SK-N-SH treated with all-trans-retinoic acid at 6 μM for 48 hours (cell line): ENCODE results near the gene PPP4R1.

ENCODE experiments used
- ATAC-seq: fragments of 200-7000 bp; cut with Tn5 transposase; 3 replicates; pipeline ENCODE4 v1.9.1; 2020; ENCODE audit warnings: mild to moderate bottlenecking, moderate library complexity
- ARNTL ChIP-seq: fragments of 450-650 bp; formaldehyde crosslinking; IDR thresholded peaks from 2 replicates; pipeline ENCODE4 v1.5.0; 2020; ENCODE audit warnings: low read depth, mild to moderate bottlenecking, moderate library complexity, borderline replicate concordance
- BACH2 ChIP-seq: fragments of 250-450 bp; sonication (Bioruptor Pico); IDR thresholded peaks from 2 replicates; pipeline ENCODE4 v1.9.0; 2021; ENCODE audit warnings: mild to moderate bottlenecking, borderline replicate concordance
- CREB5 ChIP-seq: fragments of 250-450 bp; sonication (Bioruptor Pico); IDR thresholded peaks from 2 replicates; pipeline ENCODE4 v1.5.1; 2020; ENCODE audit warnings: low read depth, mild to moderate bottlenecking, moderate library complexity
- CSDC2 ChIP-seq: fragments of 250-450 bp; sonication (Bioruptor Pico); IDR thresholded peaks from 2 replicates; pipeline ENCODE4 v1.5.0; 2020; ENCODE audit warnings: mild to moderate bottlenecking, moderate library complexity
- CSRNP3 ChIP-seq: fragments of 250-450 bp; sonication (Bioruptor Pico); IDR thresholded peaks from 2 replicates; pipeline ENCODE4 v1.5.1; 2021; ENCODE audit warnings: mild to moderate bottlenecking, moderate library complexity
- ESRRG ChIP-seq: fragments of 250-450 bp; sonication (Bioruptor Pico); IDR thresholded peaks from 2 replicates; pipeline ENCODE4 v1.6.1; 2021; ENCODE audit warnings: mild to moderate bottlenecking
- GLIS3 ChIP-seq: fragments of 250-450 bp; sonication (Bioruptor Pico); IDR thresholded peaks from 2 replicates; pipeline ENCODE4 v1.5.0; 2020; ENCODE audit warnings: mild to moderate bottlenecking, moderate library complexity
- ISL1 ChIP-seq: fragments of 250-450 bp; sonication (Bioruptor Pico); IDR thresholded peaks from 2 replicates; pipeline ENCODE4 v2.1.2; 2022; ENCODE audit warnings: mild to moderate bottlenecking, moderate library complexity
- OSR1 ChIP-seq: fragments of 250-450 bp; sonication (Bioruptor Pico); IDR thresholded peaks from 2 replicates; pipeline ENCODE4 v1.8.0; 2022; ENCODE audit warnings: moderate library complexity, mild to moderate bottlenecking, inconsistent platforms
- RARB ChIP-seq: fragments of 250-450 bp; sonication (Bioruptor Pico); IDR thresholded peaks from 2 replicates; pipeline ENCODE4 v1.8.0; 2021; ENCODE audit warnings: mild to moderate bottlenecking, moderate library complexity
- SNAI2 ChIP-seq: fragments of 250-450 bp; sonication (Bioruptor Pico); IDR thresholded peaks from 2 replicates; pipeline ENCODE4 v1.5.0; 2020; ENCODE audit warnings: mild to moderate bottlenecking, moderate library complexity
- TOX ChIP-seq: fragments of 250-450 bp; sonication (Bioruptor Pico); IDR thresholded peaks from 2 replicates; pipeline ENCODE4 v1.8.0; 2021; ENCODE audit warnings: mild to moderate bottlenecking, moderate library complexity, borderline replicate concordance
- ZC3H10 ChIP-seq: fragments of 250-450 bp; sonication (Bioruptor Pico); IDR thresholded peaks from 2 replicates; pipeline ENCODE4 v1.5.1; 2021; ENCODE audit warnings: mild to moderate bottlenecking, moderate library complexity
- ZFP3 ChIP-seq: fragments of 250-450 bp; sonication (Bioruptor Pico); IDR thresholded peaks from 2 replicates; pipeline ENCODE4 v1.5.0; 2020; ENCODE audit warnings: mild to moderate bottlenecking, moderate library complexity
- ZNF70 ChIP-seq: fragments of 450-650 bp; formaldehyde crosslinking; IDR thresholded peaks from 2 replicates; pipeline ENCODE4 v1.5.0; 2020; ENCODE audit warnings: mild to moderate bottlenecking, moderate library complexity
- ZNF8 ChIP-seq: fragments of 450-650 bp; formaldehyde crosslinking; IDR thresholded peaks from 2 replicates; pipeline ENCODE4 v1.5.0; 2020; ENCODE audit warnings: mild to moderate bottlenecking, moderate library complexity
- TF ChIP-seq, protein P1 (sequence below): fragments of 250-450 bp; sonication (Bioruptor Pico); IDR thresholded peaks from 2 replicates; pipeline ENCODE4 v1.8.0; 2021; ENCODE audit warnings: low read depth, mild to moderate bottlenecking, moderate library complexity, borderline replicate concordance
- TF ChIP-seq, protein P2 (sequence below): fragments of 250-450 bp; sonication (Bioruptor Pico); IDR thresholded peaks from 2 replicates; pipeline ENCODE4 v1.5.0; 2020; ENCODE audit warnings: mild to moderate bottlenecking, moderate library complexity
- TF ChIP-seq, protein P3 (sequence below): fragments of 250-450 bp; sonication (Bioruptor Pico); IDR thresholded peaks from 2 replicates; pipeline ENCODE4 v1.8.0; 2020; ENCODE audit warnings: mild to moderate bottlenecking, moderate library complexity, borderline replicate concordance

The PPP4R1 gene

GRCh38 chr18:9526458-9526857 lies 87.9 kb downstream of the PPP4R1 start:
- TF ChIP-seq ESRRG (CRISPR knock-in tag): no peak
- no peak for ATAC-seq

GRCh38 chr18:9522952-9523351 lies 91.4 kb downstream of the PPP4R1 start:
- ATAC-seq: no peak
- TF ChIP-seq BACH2 (CRISPR knock-in tag) (no peak), ARNTL (no peak), TOX (CRISPR knock-in tag) (no peak)
- TF ChIP-seq, protein P1, sequence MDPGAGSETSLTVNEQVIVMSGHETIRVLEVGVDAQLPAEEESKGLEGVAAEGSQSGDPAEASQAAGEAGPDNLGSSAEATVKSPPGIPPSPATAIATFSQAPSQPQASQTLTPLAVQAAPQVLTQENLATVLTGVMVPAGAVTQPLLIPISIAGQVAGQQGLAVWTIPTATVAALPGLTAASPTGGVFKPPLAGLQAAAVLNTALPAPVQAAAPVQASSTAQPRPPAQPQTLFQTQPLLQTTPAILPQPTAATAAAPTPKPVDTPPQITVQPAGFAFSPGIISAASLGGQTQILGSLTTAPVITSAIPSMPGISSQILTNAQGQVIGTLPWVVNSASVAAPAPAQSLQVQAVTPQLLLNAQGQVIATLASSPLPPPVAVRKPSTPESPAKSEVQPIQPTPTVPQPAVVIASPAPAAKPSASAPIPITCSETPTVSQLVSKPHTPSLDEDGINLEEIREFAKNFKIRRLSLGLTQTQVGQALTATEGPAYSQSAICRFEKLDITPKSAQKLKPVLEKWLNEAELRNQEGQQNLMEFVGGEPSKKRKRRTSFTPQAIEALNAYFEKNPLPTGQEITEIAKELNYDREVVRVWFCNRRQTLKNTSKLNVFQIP (CRISPR knock-in tag): no peak

DNA sequence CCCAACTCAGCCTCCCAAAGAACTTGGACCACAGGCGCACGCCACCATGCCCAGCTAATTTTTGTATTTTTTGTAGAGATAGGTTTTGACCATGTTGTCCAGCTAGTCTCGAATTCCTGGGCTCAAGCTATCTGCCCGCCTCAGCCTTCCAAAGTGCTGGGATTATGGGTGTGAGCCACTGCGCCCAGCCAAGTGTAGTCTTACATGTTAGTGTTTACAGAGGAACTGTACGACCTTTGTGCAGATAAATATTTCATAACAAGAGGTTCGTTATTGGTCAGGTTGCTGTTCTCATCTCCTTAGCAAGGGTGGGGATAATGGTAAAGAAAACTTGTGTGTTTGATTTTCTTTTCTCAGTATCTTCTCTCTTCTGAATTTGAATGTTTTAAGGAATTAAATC lies 92.6 kb downstream of the PPP4R1 start:
- ATAC-seq: no peak
- no peak for TF ChIP-seq ZNF8 (CRISPR knock-in tag)
- TF ChIP-seq OSR1 (CRISPR knock-in tag): no peak
- TF ChIP-seq RARB (CRISPR knock-in tag): no peak
- no peak for TF ChIP-seq CREB5 (CRISPR knock-in tag)
- TF ChIP-seq ZC3H10: no peak
- TF ChIP-seq ESRRG (CRISPR knock-in tag): no peak
- no peak for TF ChIP-seq CSRNP3 (CRISPR knock-in tag)
- TF ChIP-seq CSDC2 (CRISPR knock-in tag): no peak
- TF ChIP-seq, protein P2, sequence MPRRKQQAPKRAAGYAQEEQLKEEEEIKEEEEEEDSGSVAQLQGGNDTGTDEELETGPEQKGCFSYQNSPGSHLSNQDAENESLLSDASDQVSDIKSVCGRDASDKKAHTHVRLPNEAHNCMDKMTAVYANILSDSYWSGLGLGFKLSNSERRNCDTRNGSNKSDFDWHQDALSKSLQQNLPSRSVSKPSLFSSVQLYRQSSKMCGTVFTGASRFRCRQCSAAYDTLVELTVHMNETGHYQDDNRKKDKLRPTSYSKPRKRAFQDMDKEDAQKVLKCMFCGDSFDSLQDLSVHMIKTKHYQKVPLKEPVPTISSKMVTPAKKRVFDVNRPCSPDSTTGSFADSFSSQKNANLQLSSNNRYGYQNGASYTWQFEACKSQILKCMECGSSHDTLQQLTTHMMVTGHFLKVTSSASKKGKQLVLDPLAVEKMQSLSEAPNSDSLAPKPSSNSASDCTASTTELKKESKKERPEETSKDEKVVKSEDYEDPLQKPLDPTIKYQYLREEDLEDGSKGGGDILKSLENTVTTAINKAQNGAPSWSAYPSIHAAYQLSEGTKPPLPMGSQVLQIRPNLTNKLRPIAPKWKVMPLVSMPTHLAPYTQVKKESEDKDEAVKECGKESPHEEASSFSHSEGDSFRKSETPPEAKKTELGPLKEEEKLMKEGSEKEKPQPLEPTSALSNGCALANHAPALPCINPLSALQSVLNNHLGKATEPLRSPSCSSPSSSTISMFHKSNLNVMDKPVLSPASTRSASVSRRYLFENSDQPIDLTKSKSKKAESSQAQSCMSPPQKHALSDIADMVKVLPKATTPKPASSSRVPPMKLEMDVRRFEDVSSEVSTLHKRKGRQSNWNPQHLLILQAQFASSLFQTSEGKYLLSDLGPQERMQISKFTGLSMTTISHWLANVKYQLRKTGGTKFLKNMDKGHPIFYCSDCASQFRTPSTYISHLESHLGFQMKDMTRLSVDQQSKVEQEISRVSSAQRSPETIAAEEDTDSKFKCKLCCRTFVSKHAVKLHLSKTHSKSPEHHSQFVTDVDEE (CRISPR knock-in tag): no peak
- TF ChIP-seq ZNF70: no peak
- TF ChIP-seq, all 23 proteins: peak for 0

GRCh38 chr18:9520666-9521065 lies 93.7 kb downstream of the PPP4R1 start:
- TF ChIP-seq ESRRG (CRISPR knock-in tag): no peak
- no peak for TF ChIP-seq ZNF70
- no peak for TF ChIP-seq ZNF8 (CRISPR knock-in tag)
- TF ChIP-seq ISL1 (CRISPR knock-in tag): no peak
- TF ChIP-seq, protein P1 (CRISPR knock-in tag): no peak
- TF ChIP-seq ZC3H10: no peak
- TF ChIP-seq TOX (CRISPR knock-in tag): no peak
- TF ChIP-seq OSR1 (CRISPR knock-in tag): no peak
- TF ChIP-seq ZFP3 (CRISPR knock-in tag): no peak
- TF ChIP-seq, protein P2 (CRISPR knock-in tag): no peak
- no peak for TF ChIP-seq GLIS3 (CRISPR knock-in tag)
- TF ChIP-seq, protein P3, sequence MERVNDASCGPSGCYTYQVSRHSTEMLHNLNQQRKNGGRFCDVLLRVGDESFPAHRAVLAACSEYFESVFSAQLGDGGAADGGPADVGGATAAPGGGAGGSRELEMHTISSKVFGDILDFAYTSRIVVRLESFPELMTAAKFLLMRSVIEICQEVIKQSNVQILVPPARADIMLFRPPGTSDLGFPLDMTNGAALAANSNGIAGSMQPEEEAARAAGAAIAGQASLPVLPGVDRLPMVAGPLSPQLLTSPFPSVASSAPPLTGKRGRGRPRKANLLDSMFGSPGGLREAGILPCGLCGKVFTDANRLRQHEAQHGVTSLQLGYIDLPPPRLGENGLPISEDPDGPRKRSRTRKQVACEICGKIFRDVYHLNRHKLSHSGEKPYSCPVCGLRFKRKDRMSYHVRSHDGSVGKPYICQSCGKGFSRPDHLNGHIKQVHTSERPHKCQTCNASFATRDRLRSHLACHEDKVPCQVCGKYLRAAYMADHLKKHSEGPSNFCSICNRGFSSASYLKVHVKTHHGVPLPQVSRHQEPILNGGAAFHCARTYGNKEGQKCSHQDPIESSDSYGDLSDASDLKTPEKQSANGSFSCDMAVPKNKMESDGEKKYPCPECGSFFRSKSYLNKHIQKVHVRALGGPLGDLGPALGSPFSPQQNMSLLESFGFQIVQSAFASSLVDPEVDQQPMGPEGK (CRISPR knock-in tag): no peak
- no peak for TF ChIP-seq CSDC2 (CRISPR knock-in tag)
- no peak for TF ChIP-seq SNAI2
- TF ChIP-seq RARB (CRISPR knock-in tag): no peak
- TF ChIP-seq CREB5 (CRISPR knock-in tag): no peak
- no peak for ATAC-seq
